HG03460 (cell line): ENCODE data around the gene NTM.

Experiments
- ATAC-seq: cut with Tn5 transposase; IDR thresholded peaks from one replicate; pipeline ENCODE4 v1.9.1; 2021; ENCODE audit not compliant: unreplicated experiment

NTM gene

GRCh38 chr11:131372234-131372962 is 2.0 kb downstream of the NTM start:
- no peak for ATAC-seq

DNA sequence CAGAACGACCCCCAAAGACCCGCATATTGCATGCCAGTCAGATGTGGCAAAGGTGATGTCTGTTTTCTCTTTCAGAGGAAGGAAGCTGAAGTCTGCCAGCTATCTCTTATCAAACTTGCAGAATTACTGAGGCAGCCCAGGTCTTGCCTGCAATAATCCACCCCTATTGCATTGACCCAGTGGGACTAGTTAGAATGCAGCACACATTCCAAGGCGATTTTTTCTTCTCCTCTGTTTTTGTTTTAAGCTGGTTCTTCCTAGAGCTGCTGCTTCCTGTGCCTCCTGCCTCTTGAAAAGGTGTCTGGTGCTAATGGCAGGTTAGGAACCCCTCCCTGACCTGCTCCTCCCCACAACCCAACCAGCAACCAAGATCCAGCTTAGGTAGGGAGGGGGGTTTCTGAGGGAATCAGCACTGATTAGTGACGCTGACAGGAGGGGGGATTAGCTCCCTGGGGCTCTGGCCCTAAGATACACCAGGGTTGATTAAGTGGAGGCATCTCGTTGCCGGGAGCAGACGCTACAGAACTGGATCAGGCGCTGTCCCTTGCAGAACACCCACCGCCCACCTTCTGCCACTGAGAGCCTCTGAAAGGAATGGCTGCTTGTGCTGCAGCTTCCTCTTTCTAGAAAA is 2.8 kb downstream of the NTM start:
- ATAC-seq: no peak

GRCh38 chr11:131373756-131374155 is 3.3 kb downstream of the NTM start:
- no peak for ATAC-seq

GRCh38 chr11:131375421-131375820 is 5.0 kb downstream of the NTM start:
- ATAC-seq: no peak

DNA sequence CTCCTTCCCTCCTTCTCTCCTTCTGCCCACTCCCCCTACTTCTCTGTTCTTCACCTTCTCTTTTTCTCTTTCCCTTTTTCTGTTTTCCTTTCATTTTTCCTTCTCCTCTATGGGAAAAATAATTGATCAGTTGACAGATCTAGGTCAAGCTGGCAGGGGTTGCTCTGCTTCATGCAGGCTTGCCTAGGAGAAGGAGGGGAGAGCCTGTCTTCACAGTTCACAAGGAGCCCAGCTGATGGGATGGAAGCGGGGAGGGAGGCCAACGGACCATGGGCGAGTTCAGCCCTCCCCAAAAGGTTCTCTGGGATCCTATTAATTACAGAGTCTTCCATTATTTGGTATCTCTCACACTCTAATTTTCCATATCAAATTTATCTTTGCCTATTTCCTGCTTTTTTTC is 5.5 kb downstream of the NTM start:
- ATAC-seq: no peak

DNA sequence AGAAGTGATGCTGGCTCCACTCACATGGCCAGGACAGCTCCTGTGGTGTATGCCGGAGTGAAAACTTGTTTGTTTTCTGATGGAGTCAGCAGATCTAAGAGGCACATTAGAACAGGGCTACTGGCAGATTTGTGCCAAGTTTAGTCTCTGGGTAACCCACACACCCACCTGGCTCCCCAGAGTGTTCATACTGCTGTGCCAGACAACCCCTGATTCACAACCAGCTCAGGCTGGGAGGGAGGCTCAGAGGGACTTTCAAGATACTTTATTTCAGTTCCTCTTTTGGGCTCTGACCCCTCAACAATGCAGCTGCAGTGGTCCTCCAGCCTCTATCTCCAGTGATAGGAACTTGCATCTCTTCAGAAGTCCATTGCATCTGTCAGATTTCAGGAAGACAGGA is 8.5 kb downstream of the NTM start:
- ATAC-seq: peak; percentile 72

DNA sequence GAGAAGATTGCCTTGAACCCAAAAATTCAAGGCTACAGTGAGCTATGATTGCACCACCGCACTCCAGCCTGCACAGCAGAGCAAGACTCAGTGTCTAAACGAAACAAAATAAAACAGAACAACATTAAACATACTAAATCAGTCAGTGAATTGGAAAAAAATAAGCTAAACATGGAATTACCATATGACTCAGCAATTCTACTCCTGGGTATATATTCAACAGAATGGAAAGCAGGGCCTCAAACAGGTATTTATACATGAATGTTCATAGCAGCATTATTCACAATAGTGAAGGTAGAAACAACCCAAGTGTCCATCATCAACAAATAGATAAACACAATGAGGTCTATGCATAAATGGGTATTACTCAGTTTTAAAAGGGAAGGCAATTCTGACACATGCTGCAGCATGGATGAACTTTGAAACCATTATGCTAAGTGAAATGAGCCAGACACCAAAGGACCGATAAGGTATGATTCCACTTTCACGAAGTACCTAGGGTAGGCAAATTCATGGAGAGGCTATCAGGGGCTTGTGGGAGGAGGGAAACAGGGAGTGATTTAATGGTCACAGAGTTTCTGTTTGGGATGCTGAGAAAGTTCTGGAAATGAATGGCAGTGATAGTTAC is 15.5 kb downstream of the NTM start:
- ATAC-seq: no peak

DNA sequence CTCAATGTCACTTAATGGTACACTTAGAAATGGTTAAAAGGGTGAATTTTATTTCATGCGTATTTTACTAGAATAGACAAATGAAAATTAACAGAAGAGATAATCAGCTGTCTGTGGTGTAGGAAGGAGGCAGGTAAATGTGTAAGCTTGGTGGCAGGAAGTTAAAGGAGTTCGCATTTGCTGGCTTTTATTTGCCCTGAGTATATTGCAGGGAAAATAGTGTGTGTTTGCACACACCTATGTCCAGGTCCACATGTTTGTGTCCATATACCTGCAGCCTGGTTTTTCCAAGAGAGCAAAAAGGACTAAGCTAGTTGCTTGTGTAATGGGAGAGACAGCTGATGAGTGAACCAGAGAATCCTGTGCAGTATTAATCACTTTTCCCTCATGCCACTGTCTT is 16.0 kb downstream of the NTM start:
- ATAC-seq: no peak

DNA sequence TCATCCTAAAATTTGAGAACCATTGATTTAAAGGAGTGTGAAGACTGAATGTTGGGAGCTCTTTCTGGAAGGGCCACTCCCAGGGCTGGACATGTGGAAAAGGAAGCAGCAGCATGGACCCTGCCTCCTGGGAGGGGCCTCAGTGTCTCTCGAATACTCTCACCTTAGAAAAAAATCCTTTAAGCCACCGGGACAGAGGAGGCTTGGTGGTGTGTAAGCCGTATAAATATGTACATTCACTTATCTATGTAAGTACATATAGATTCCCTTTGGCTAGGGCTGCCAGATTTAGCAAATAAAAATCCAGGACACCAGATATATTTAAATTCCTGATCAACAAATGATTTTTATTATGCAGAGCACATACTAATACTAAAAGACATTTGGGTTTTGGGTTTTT is 17.6 kb downstream of the NTM start:
- ATAC-seq: no peak

- no peak for ATAC-seq
Measured at GRCh38 chr11:131389582-131389981, 19.2 kb downstream of the NTM start.

DNA sequence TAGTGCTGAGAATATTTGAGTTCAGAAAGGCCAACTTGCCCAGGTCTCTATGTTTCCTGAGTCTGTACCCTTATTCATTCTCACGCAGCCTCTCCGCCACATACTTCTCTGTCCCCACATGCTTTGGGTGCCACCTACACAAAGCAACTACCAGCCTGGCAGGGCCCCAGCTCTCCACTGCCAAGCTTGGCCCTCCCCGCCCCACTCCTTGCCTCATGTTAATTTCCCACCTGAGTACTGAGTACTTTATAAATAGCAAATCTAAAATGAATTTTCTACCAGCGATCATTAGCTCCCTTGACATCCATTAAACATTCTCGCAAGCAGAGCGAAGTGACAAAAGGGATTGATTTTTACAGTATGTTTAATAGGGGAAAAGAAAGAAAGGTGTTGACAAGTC is 20.8 kb downstream of the NTM start:
- no peak for ATAC-seq

DNA sequence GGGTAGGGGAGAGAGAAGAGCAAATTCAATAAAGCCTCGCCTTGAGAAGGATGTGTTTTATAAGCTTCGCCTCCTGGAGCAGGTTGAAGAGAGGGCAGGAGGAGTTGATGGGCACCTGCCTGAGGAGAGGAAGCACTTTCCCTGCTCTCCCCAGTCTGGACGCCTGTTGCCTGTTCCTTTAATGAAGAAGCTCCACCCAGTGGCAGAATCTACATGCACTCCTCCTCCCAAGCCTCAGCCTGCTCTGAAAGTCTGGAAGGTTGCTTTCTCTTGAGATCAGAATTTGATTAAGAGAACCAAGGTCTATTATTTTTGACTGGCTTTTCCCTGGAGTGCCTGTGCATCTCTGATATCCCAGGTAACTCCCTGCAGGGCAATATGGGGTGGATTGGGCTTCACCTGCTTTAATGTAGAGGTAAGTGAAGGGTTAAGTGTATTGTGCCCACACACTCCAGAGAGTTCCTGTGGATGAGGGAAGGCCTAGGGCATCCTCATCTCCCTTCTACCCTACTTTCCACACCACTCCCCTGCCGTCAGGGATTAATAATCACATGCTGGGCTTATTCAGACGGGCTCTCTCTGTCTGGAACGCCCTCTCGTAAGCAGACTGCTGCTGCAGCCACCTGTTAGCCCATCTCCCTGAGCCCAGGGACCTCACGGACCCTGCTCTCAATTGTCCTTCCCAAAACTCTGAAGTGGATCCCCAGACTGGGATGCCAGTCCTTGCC is 22.3 kb downstream of the NTM start:
- no peak for ATAC-seq

DNA sequence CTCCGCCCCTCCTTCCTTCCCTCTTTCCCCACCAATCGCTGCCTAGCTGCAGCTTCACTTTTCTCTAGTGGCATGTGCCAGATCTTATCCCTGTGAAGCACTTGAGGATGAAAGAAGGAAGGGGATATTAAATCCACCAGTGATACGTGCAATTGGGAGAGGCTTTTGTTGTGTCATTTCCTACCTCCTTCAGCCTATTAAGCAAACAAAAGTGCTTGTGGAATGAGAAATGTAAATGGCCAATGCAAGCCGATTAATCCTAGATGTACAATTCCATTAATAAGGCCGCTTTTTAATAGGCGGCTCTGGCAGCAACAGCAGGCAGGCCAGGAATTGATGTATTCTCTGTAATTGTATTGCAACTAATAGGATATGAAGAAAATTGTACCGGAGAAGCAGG is 23.3 kb downstream of the NTM start:
- no peak for ATAC-seq

DNA sequence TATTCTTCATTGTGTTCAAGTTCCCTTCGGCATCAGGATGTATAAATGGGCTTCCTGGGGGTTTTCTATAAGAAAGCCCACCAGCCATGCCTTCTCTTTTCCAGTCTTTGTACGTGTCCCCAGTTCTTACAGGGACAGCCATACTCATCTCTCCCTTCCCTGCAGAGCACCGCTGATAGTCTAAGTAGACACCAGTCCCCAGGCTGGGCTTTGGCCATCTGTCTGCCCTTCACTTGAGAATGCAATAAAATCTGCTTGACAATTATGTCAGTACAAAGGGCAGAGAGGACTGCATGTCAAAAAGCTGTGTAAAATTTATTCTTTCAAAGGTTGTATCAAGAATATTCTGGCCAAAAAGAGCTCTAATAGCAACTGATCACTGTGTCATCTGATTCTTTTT is 27.3 kb downstream of the NTM start:
- no peak for ATAC-seq

- ATAC-seq: no peak
Measured at GRCh38 chr11:131402040-131402439, 31.6 kb downstream of the NTM start.

- no peak for ATAC-seq
Measured at GRCh38 chr11:131404010-131404409, 33.6 kb downstream of the NTM start.

DNA sequence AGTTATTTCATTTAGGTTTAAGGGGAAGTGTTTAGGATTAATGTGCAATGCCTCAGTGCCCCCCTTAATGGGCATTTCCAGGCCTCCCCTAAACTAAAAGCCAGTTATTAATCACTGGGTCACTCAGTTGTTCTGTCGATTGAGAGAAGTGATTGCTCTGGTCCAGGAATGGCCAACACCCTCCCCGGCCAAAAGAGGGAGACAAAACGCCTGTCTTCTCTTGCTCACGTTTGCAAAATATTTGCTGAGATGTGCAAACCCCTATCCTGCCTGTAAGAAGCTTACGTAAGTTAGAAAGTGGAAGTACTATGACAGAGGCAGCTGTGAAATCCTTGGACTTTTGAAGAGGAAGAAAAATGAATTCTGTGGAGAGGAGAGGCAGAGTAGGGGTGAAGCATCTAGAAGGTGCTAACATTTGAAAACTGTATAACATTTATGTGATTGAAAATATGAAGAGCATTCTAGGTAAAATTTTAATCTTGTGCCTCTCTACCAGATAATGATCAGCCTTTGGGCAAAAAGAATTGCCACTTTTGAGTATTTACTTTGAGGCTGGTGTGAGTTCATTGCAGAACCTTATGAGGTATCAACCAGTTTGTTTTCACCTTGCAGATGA is 37.7 kb downstream of the NTM start:
- no peak for ATAC-seq

- no peak for ATAC-seq
Measured at GRCh38 chr11:131409345-131409744, 38.9 kb downstream of the NTM start.

DNA sequence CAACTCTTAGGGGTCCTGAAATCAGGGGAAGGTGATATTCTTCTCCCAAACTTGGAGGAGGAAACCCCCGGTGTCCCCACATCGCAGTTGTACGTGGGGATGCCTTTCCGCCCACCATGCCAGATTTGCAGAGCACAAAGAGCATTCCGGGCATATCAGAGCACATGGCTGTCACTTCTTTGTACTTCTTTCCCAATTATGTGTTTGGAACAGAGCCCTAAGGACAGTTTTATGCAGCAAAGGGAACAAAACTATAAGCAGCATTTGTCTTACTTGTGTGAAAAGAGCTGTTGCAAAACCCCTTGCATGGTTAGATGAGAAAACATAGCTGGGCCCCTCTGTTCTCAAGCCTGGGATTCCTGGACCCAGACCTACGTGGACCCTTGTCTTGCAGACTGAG is 41.2 kb downstream of the NTM start:
- ATAC-seq: no peak

DNA sequence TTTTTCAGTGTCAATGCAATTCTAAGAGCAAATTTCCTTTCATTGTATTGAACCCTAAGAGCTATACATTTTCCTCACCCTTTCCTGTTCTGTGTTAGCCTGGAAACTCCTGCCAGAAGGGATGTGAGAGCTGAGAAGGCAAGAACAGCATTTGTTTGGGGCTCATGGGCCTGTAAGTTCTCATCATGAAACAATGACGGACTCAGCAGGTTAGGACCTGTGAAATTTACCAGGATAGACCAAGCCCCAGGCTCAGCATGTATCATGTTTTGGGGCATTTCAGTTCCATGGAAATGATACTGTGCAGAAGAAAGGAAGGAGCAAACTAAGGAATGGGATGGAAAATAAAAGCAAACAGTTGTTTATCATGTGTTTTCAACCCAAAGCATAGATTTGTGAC is 41.6 kb downstream of the NTM start:
- ATAC-seq: no peak

DNA sequence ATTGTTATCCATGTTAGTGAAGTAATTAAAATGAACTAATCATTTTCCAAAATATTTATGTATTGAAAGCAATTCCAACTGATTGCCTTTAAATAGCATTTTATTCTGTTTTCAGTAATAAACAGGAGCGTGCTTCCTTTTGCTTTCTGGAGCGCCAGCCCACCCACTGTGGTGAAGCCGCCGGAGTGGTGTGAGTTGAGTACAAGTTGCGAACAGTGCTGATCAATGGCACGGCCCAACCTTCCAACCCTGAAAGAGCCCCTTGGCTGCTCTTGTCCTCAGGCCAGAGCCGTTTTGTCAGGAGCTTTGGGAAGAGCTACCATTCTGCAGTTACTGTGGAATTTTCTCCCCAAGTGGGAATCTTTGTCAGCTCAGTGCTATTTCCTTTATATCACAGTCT is 42.8 kb downstream of the NTM start:
- no peak for ATAC-seq
